Naive thymus-derived CD8-positive, alpha-beta T cell (primary cell): Measurements from ENCODE around the gene SLC9A9. TPM values are rescaled to one million over a fixed set of nuclear protein-coding genes. Genes with fewer than 3 reads are reported as not detected.
"Not testable (repeated sequence)": the region's sequence is repeated elsewhere in the genome, so short reads cannot be mapped to it uniquely, and the experiment has no call there.

Experiments
- ATAC-seq, 2 donors: fragments of 150-1000 bp; cut with Tn5 transposase in 1 of 2; sonication (Bioruptor Pico), chemical (Tn5 transposase) in 1 of 2; 1 replicate in 1 of 2; 2 replicates in 1 of 2; pipeline ENCODE4 v1.10.0; 2021; ENCODE audit warnings: mild to moderate bottlenecking in 2 of 2, moderate library complexity in 2 of 2
- POLR2A ChIA-PET: fragments of 350-600 bp; sonication (Branson Sonifier 250); formaldehyde crosslinking; loops from one replicate; lab custom pipeline; 2021; ENCODE audit warnings: antibody characterized with exemption; lab: Charles Lee
- DNase-seq, 10 donors: peaks; one replicate each; pipeline versions ENCODE4 v3.0.0 to v3.0.0-alpha.2; 2020 to 2022
- H3K27ac Mint-ChIP-seq, 10 donors: one replicate each; pipeline ENCODE4 v1.8.0; 2020 to 2022; ENCODE audit warnings: mild to moderate bottlenecking in 10 of 10, mixed read lengths in 10 of 10, moderate library complexity in 4 of 10, inconsistent platforms in 1 of 10
- H3K27me3 Mint-ChIP-seq, 5 donors: one replicate each; pipeline ENCODE4 v1.8.0; 2021 to 2022; ENCODE audit warnings: mixed read lengths in 5 of 5
- H3K36me3 Mint-ChIP-seq, 3 donors: one replicate each; pipeline ENCODE4 v1.8.0; 2020 to 2022; ENCODE audit warnings: mixed read lengths in 3 of 3, mild to moderate bottlenecking in 2 of 3, inconsistent platforms in 1 of 3
- H3K4me1 Mint-ChIP-seq, 4 donors: one replicate each; pipeline ENCODE4 v1.8.0; 2021 to 2022; ENCODE audit warnings: mixed read lengths in 4 of 4
- H3K4me3 Mint-ChIP-seq, 10 donors: one replicate each; pipeline ENCODE4 v1.8.0; 2020 to 2022; ENCODE audit warnings: mild to moderate bottlenecking in 10 of 10, mixed read lengths in 10 of 10, moderate library complexity in 6 of 10, inconsistent platforms in 1 of 10
- H3K9me3 Mint-ChIP-seq, 9 donors: one replicate each; pipeline ENCODE4 v1.8.0; 2020 to 2022; ENCODE audit warnings: mixed read lengths in 9 of 9, mild to moderate bottlenecking in 3 of 9, inconsistent platforms in 1 of 9, moderate library complexity in 1 of 9
- polyA plus RNA-seq, 3 donors: library from polyadenylated mRNA; unstranded; fragments of 300-500 nt; fragmentation: Illumina TruSeq; gene quantifications; one replicate each; pipeline ENCODE4 v1.2.3, GENCODE V29; 2021
- total RNA-seq, 8 experiments: library from RNA in 2 of 8; stranded (reverse) in 2 of 8; gene quantifications; one replicate each; pipeline ENCODE4 v1.2.3 and lab custom pipeline; 2021 to 2026

The SLC9A9 gene
- total and polyA plus RNA-seq, 5 experiments from 2014 or later, result 9.6 to 19.4 (median 14.2) TPM

DNA sequence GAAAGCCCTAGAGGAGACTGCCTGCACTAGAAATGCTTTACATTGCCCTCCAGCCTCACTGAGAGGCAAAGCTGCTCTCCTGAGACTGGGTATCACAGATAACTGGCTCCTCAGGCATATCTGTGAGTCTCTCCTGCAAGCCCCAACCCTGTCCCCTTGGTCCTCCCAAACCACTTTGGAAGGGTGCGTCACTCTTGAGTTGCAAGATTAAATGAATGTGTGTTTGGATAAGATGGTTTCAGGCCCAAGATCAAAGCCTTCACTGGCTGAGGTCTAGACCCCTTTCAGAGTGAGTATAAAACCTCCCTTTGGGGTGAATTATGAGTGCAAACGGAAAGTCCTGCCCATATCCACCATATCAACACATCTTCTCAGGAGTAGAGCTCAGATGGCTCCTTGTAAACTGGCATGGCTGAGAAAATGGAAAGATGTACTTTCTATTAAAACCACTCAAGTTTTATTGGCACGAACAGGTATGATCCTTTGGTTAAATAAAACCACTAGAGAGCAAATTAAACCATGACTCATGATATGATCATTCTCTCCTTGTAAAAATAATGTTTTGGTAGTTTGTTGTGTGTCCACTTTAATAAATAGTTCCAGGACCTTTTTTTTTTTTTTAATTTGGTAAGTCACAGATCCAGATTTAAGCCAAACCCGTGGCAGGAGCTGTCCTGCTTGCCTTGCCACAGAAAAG lies 564.7 kb downstream of the SLC9A9 start:
- ATAC-seq (no peak), DNase-seq (no peak)
- no peak overlapping the region for H3K4me3 Mint-ChIP-seq
- peaks cover 0 to 4% (median 0%) of the 10 kb centered on the region in 3 donors for H3K36me3 Mint-ChIP-seq
- POLR2A ChIA-PET, result no interaction called here
- H3K27me3 Mint-ChIP-seq, result no peaks in the 10 kb centered on the region
- peaks cover 0 to 3% (median 0%) of the 10 kb centered on the region in 9 donors for H3K9me3 Mint-ChIP-seq
- peak overlapping the region in 1 of 10 donors; percentile 16 for H3K27ac Mint-ChIP-seq
- peaks cover 7 to 35% (median 30%) of the 10 kb centered on the region in 4 donors for H3K4me1 Mint-ChIP-seq

DNA sequence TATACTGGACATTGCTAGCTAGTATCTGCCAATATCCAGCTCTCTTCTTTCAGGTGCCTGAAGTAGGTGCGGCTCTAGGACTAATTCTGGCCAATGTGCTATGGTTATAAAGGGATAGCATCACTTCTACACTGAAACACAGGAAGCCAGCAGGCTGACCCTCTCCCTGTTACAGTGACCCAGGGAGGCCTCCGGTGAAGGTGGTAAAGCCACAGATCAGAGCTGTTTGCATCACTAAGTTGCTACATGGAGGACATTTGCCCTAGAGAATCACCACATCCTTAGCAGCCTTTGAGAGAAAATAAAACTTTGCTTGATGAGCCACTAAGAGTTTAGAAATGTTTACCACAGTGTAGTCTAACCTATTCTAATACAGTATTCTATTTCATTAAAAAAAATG lies 567.3 kb downstream of the SLC9A9 start:
- no peak for ATAC-seq
- Mint-ChIP-seq H3K9me3 (peaks cover 0 to 3% (median 0%) of the 10 kb centered on the region in 9 donors), H3K27me3 (no peaks in the 10 kb centered on the region), H3K4me3 (no peak overlapping the region), H3K4me1 (peaks cover 5 to 55% (median 41%) of the 10 kb centered on the region in 4 donors), H3K27ac (peak overlapping the region in 1 of 10 donors; percentile 62), H3K36me3 (peaks cover 0 to 4% (median 0%) of the 10 kb centered on the region in 3 donors)
- POLR2A ChIA-PET, result no interaction called here
- no peak for DNase-seq

DNA sequence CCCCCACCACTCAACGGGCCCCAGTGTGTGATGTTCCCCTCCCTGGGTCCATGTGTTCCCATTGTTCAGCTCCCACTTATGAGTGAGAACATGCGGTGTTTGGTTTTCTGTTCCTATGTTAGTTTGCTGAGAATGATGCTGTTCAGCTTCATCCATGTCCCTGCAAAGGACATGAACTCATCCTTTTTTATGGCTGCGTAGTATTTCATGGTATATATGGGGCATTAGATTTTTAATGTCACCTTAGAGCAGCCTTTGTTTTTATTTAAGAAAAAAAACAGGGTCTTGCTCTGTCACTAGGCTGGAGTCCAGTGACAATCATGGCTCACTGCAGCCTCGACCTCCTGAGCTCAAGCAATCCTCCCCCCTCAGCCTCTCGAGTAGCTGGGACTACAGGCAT lies 568.7 kb downstream of the SLC9A9 start:
- DNase-seq, H3K36me3 Mint-ChIP-seq, POLR2A ChIA-PET, ATAC-seq, H3K4me3 Mint-ChIP-seq, H3K27me3 Mint-ChIP-seq, H3K27ac Mint-ChIP-seq, H3K9me3 Mint-ChIP-seq: not testable (repeated sequence)
- H3K4me1 Mint-ChIP-seq, result peaks cover 5 to 51% (median 42%) of the 10 kb centered on the region in 4 donors

DNA sequence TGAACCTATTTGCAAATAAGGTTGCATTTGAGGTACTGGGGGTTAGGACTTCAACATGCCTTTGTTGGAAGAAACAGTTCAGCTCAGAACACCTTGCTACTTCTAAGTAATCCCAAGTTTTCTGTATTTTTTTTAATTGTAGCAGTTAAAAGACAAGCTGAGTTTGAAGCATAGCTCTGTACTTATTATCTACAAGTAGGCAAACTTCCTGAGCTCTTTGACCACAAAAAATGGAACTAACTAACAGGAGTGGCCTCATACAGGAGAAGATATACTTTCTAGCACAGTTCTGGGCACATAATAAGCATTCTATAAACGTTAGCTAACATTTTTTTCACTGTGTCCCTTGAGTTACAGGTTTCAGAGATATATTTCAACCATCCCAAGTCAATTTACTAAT lies 569.5 kb downstream of the SLC9A9 start:
- no peak overlapping the region for H3K4me3 Mint-ChIP-seq
- POLR2A ChIA-PET, result no interaction called here
- peaks cover 0 to 7% (median 0%) of the 10 kb centered on the region in 3 donors for H3K36me3 Mint-ChIP-seq
- H3K27me3 Mint-ChIP-seq, result no peaks in the 10 kb centered on the region
- peaks cover 5 to 51% (median 42%) of the 10 kb centered on the region in 4 donors for H3K4me1 Mint-ChIP-seq
- peak overlapping the region in 3 of 10 donors; percentile 57 to 72 (median 69) for H3K27ac Mint-ChIP-seq
- ATAC-seq, result no peak
- no peak for DNase-seq
- peaks cover 0 to 3% (median 0%) of the 10 kb centered on the region in 9 donors for H3K9me3 Mint-ChIP-seq

DNA sequence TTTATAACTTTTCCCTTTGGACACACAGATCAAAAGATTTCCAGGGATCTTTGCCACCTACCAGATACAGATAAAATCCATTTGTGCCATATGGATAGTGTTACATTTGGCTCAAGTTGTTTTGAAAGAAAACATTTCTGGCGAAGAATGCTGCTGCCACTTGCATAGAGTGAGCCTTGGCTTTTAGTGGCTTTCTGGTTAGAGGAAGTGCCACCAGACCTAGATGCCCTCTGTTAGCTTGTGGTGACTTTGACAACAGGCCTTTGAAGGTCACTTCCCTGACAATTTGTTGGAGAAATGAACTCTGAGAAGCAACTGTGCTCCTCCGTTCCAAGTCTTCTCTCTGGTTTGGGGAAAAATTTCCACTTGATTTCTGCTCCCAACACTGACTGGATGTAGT lies 570.7 kb downstream of the SLC9A9 start:
- Mint-ChIP-seq H3K4me1 (peaks cover 5 to 50% (median 39%) of the 10 kb centered on the region in 4 donors), H3K36me3 (peaks cover 0 to 7% (median 0%) of the 10 kb centered on the region in 3 donors), H3K27ac (peak overlapping the region in 3 of 10 donors; percentile 53 to 69 (median 57)), H3K4me3 (no peak overlapping the region), H3K9me3 (peaks cover 0 to 3% (median 0%) of the 10 kb centered on the region in 9 donors), H3K27me3 (no peaks in the 10 kb centered on the region)
- DNase-seq (no peak), ATAC-seq (no peak)
- POLR2A ChIA-PET, result no interaction called here

DNA sequence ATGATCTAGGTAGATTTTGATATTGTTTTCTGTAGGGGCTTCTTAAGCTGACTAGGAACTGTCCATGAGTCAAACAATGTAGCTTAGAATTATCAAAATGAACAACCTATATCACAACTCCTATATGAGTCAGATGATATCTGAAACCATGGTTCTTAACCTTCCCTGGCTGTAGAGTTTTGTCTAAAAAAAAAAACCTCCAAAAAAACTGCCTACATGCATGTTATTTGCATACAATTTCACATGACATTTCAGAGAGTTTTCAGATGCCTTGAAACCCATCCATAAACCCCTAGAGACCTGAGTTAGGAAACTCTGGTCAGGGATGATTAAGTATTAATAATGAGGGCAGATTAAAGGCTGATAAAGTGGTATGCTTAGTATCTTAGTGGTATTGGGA lies 571.7 kb downstream of the SLC9A9 start:
- no peak overlapping the region for H3K27ac Mint-ChIP-seq
- H3K36me3 Mint-ChIP-seq, result peaks cover 0 to 7% (median 0%) of the 10 kb centered on the region in 3 donors
- peaks cover 0 to 3% (median 0%) of the 10 kb centered on the region in 9 donors for H3K9me3 Mint-ChIP-seq
- peaks cover 0 to 41% (median 29%) of the 10 kb centered on the region in 4 donors for H3K4me1 Mint-ChIP-seq
- DNase-seq, result no peak
- POLR2A ChIA-PET, result no interaction called here
- ATAC-seq, result no peak
- H3K27me3 Mint-ChIP-seq, result no peaks in the 10 kb centered on the region
- H3K4me3 Mint-ChIP-seq, result no peak overlapping the region

DNA sequence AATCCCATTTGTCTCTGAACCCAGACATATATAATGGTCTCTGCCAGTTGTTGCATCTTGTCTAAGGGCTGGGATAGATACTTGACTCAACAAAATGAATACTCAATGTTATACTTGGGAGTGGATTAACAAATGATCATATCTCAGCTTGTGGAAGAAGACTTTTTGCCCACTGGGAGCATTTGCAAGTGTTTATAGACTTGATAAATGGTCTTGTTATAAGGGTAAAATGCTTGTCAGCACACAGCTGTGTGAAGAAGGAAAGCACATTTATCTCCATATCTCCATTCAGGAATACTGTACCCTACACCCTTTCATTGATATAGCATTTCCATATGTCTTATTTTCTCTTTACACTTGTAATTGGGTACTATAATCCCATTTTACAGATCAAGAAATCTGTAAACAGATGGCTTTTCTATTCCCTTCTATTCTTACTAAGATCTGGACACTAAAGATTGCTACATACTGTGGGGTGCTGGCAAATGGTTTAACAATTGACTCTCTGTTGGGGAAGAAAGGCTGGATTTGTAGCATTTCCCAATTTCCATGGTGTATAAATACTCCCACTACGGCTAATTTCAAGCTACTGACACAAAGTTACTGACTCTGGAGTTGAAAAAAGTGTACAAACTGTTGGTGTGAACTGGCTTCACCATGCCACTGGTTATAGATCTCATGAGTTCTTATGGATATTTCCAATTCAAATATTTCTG lies 574.1 kb downstream of the SLC9A9 start:
- H3K9me3 Mint-ChIP-seq, result no peaks in the 10 kb centered on the region
- POLR2A ChIA-PET, result no interaction called here
- H3K36me3 Mint-ChIP-seq, result peaks cover 0 to 3% (median 0%) of the 10 kb centered on the region in 3 donors
- peaks cover 0 to 29% (median 18%) of the 10 kb centered on the region in 4 donors for H3K4me1 Mint-ChIP-seq
- H3K27ac Mint-ChIP-seq, result no peak overlapping the region
- no peak for ATAC-seq
- H3K27me3 Mint-ChIP-seq, result no peaks in the 10 kb centered on the region
- DNase-seq, result no peak
- H3K4me3 Mint-ChIP-seq, result no peak overlapping the region

DNA sequence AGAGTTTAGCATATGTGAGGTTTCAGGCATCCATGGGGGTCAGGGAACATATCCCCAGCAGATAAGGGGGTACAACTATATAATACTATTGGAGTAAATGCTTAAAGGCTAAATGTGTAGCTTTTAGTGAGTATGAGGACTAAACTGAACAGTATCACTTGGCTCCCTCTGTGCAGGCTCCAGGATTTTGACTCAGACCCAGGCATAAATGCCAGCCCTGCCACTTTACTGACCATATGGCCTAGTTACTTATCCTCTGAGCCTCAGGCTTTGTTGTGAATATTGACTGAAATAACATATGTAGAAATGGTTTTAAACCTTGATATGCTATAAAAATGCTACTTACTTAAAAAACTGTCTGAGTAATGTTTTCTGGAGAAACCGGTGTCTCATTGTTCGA lies 577.1 kb downstream of the SLC9A9 start:
- ATAC-seq, result no peak
- Mint-ChIP-seq H3K36me3 (peaks cover 0 to 6% (median 4%) of the 10 kb centered on the region in 3 donors), H3K4me1 (peaks cover 0 to 11% (median 3%) of the 10 kb centered on the region in 4 donors), H3K4me3 (no peak overlapping the region), H3K27me3 (no peaks in the 10 kb centered on the region), H3K27ac (no peak overlapping the region), H3K9me3 (no peaks in the 10 kb centered on the region)
- DNase-seq, result no peak
- POLR2A ChIA-PET, result no interaction called here

DNA sequence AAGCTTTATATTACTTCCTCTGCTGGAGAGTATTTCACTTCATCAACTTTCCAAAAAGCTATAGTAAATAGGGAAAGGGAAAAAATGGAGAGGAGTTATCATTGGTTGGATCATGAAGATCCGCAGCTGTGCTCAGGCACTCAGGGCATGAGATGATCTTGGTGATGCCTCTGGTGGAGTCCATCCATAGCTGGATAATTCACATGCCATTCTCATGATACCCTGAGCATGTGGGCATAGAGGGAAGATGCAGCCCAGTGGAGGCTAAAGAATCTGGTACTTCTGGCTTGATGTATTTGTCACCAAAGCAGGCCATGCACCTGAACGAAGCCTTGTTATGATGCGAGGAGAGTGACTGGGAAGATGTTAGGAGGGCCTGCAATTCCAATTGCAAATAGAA lies 578.5 kb downstream of the SLC9A9 start:
- Mint-ChIP-seq H3K9me3 (no peaks in the 10 kb centered on the region), H3K36me3 (peaks cover 4 to 8% (median 5%) of the 10 kb centered on the region in 3 donors), H3K4me3 (no peak overlapping the region), H3K27ac (no peak overlapping the region), H3K4me1 (peaks cover 0 to 15% (median 4%) of the 10 kb centered on the region in 4 donors), H3K27me3 (no peaks in the 10 kb centered on the region)
- DNase-seq (no peak), ATAC-seq (no peak)
- POLR2A ChIA-PET, result no interaction called here

DNA sequence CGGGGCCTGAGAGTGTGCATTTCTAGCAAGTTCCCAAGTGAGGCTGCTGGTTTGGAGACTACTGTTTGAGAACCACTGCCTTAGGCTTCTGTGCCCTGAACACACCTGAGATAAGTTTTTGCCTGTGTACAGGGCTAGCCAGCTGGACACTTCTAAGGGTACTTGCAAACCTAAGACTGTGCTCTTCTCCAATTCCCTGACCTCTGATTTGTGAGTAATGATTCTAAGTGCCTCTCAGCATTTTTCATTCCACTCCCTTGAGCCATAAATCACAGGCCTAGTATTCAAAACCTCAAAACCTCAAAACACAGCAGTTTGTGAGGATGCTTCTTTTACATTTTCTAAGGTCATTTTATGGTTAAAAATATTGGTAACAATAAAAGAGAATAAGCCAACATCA lies 580.3 kb downstream of the SLC9A9 start:
- peaks cover 4 to 10% (median 5%) of the 10 kb centered on the region in 3 donors for H3K36me3 Mint-ChIP-seq
- no peak overlapping the region for H3K4me3 Mint-ChIP-seq
- DNase-seq, result no peak
- no peak overlapping the region for H3K27ac Mint-ChIP-seq
- H3K27me3 Mint-ChIP-seq, result no peaks in the 10 kb centered on the region
- H3K9me3 Mint-ChIP-seq, result no peaks in the 10 kb centered on the region
- ATAC-seq, result no peak
- H3K4me1 Mint-ChIP-seq, result peaks cover 0 to 25% (median 9%) of the 10 kb centered on the region in 4 donors
- POLR2A ChIA-PET, result no interaction called here

DNA sequence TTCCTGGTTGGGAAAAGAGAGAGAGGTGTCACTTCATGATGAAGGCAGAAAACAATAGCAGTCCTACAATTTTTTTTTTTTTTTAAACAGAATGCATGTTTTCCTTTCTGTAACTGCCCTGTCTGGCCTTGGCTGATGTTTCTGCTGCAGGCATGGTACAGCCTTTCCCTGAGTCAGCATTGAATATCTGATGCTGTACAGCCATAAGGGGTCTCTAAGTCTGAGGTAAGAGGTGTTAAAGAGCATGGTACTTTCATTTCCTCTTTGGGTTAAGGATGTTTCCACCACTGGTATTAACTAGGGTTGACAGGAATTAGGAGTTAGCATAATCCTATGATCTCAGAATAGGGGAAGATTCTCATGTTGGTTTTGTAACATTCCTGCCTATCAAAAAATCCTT lies 581.3 kb downstream of the SLC9A9 start:
- DNase-seq (no peak), ATAC-seq (no peak)
- Mint-ChIP-seq H3K27me3 (no peaks in the 10 kb centered on the region), H3K36me3 (peaks cover 4 to 10% (median 5%) of the 10 kb centered on the region in 3 donors), H3K4me1 (peaks cover 0 to 25% (median 10%) of the 10 kb centered on the region in 4 donors), H3K9me3 (no peaks in the 10 kb centered on the region), H3K27ac (no peak overlapping the region), H3K4me3 (no peak overlapping the region)
- POLR2A ChIA-PET, result no interaction called here

DNA sequence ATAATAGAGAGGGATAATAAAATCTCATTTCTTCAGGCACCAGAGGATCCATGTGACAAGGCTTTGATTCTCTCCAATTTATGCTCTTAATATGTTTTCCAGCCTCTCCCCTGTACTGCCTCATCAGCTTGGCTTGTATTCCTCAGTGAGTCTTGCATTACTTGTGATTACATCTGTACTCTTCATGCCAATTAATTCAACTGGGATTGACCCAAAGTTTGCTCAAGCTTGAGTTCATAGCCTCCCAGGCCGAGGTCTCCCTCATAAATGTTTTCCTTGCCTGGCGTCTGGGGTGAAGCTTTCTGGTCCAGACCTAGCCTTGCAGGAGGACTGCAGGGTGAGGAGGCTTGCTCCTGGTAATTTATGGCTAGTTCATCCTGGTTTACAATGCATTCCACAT lies 581.8 kb downstream of the SLC9A9 start:
- POLR2A ChIA-PET, result no interaction called here
- DNase-seq, result no peak
- ATAC-seq, result no peak
- no peaks in the 10 kb centered on the region for H3K9me3 Mint-ChIP-seq
- H3K4me1 Mint-ChIP-seq, result peaks cover 0 to 25% (median 12%) of the 10 kb centered on the region in 4 donors
- H3K36me3 Mint-ChIP-seq, result peaks cover 4 to 10% (median 5%) of the 10 kb centered on the region in 3 donors
- H3K4me3 Mint-ChIP-seq, result no peak overlapping the region
- no peak overlapping the region for H3K27ac Mint-ChIP-seq
- no peaks in the 10 kb centered on the region for H3K27me3 Mint-ChIP-seq

DNA sequence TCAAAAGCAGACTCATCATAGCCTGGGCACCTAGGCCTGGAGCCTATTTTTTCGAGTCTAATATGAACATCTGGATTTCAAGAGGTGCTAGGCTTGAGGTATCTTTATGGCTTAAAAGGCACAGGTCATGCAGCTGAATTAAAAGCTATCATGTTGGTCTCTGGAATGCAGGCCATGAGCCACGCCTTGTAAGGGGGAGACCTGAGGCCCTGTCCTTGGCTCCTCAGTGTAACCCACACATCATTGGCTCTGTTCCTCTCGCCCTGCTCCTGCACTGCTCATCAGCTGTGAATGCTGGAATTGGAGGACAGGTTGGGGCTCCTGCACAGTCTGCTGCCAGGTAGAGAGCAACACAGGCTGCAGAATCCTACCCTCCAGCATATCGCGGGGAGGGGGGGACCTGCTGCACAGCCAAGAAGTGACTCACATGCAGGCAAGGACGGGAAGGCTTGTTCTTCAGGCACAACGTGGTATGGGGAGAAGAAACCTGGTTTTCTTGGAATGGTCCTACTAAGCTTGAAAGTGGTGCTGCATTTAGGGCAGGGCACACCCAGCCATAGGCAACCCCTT lies 582.7 kb downstream of the SLC9A9 start:
- POLR2A ChIA-PET, result no interaction called here
- Mint-ChIP-seq H3K36me3 (peaks cover 4 to 10% (median 5%) of the 10 kb centered on the region in 3 donors), H3K4me3 (no peak overlapping the region), H3K27ac (peak overlapping the region in 1 of 10 donors; percentile 48), H3K27me3 (no peaks in the 10 kb centered on the region), H3K4me1 (peaks cover 0 to 25% (median 12%) of the 10 kb centered on the region in 4 donors), H3K9me3 (no peaks in the 10 kb centered on the region)
- no peak for ATAC-seq
- no peak for DNase-seq
